HEK293 (cell line): ENCODE measurements around the gene SLC6A9.

Experiments
- CTCF ChIA-PET: fragments of 350-600 bp; formaldehyde crosslinking; extraction: SDS; loops from one replicate; lab custom pipeline; 2021; ENCODE audit warnings: antibody characterized with exemption; lab: Yijun Ruan, JAX
- POLR2A ChIA-PET: fragments of 300-600 bp; formaldehyde crosslinking; extraction: SDS; loops from one replicate; lab custom pipeline; 2020; ENCODE audit warnings: antibody characterized with exemption, inconsistent platforms; lab: Yijun Ruan, JAX
- H3K27ac ChIP-seq: fragments of 200-500 bp; sonication (Bioruptor generic); 2 replicates; pipeline ENCODE4 v1.5.1; 2014; ENCODE audit warnings: low read depth, low read length, control low read depth, inconsistent platforms; ENCODE audit errors: extremely low read depth
- H3K36me3 ChIP-seq, 2 experiments: fragments of 200-500 bp in 1 of 2; sonication (Bioruptor generic) in 1 of 2; 1 replicate in 1 of 2; 2 replicates in 1 of 2; pipeline ENCODE4 v1.5.1; 2014 to 2017; ENCODE audit warnings: inconsistent platforms in 2 of 2, low read length in 2 of 2; ENCODE audit not compliant: control insufficient read depth in 2 of 2, insufficient read depth in 1 of 2
- H3K4me1 ChIP-seq: fragments of 200-500 bp; sonication (Bioruptor generic); 2 replicates; pipeline ENCODE4 v1.5.1; 2014; ENCODE audit warnings: mild to moderate bottlenecking, low read length, inconsistent platforms; ENCODE audit not compliant: control insufficient read depth, insufficient read depth
- H3K4me3 ChIP-seq: 2 replicates; pipeline ENCODE4 v1.5.1; 2011; ENCODE audit warnings: low read depth, mild to moderate bottlenecking, control low read depth, low read length, moderate library complexity
- H3K9me3 ChIP-seq: fragments of 200-500 bp; sonication (Bioruptor generic); 2 replicates; pipeline ENCODE4 v1.5.1; 2014; ENCODE audit warnings: low read depth, low read length, inconsistent platforms; ENCODE audit not compliant: control insufficient read depth, insufficient read depth
- AEBP2 ChIP-seq: fragments of 450-650 bp; formaldehyde crosslinking; IDR thresholded peaks from 2 replicates; pipeline ENCODE4 v1.5.1; 2016; ENCODE audit warnings: missing biosample characterization, missing genetic modification characterization, borderline replicate concordance
- GLIS2 ChIP-seq: fragments of 450-650 bp; formaldehyde crosslinking; IDR thresholded peaks from 2 replicates; pipeline ENCODE4 v1.5.1; 2016; ENCODE audit warnings: missing biosample characterization, missing genetic modification characterization
- KLF1 ChIP-seq: fragments of 450-650 bp; formaldehyde crosslinking; IDR thresholded peaks from 2 replicates; pipeline ENCODE4 v1.5.1; 2016; ENCODE audit warnings: missing biosample characterization, missing genetic modification characterization
- ZBTB17 ChIP-seq: fragments of 450-650 bp; formaldehyde crosslinking; IDR thresholded peaks from 2 replicates; pipeline ENCODE4 v1.5.1; 2016; ENCODE audit warnings: missing biosample characterization, missing genetic modification characterization
- ZNF223 ChIP-seq: fragments of 450-650 bp; formaldehyde crosslinking; IDR thresholded peaks from 2 replicates; pipeline ENCODE4 v1.5.1; 2016; ENCODE audit warnings: missing biosample characterization, missing genetic modification characterization
- ZNF362 ChIP-seq: fragments of 450-650 bp; formaldehyde crosslinking; IDR thresholded peaks from 2 replicates; pipeline ENCODE4 v1.5.1; 2016; ENCODE audit warnings: missing biosample characterization, missing genetic modification characterization
- ZNF366 ChIP-seq: fragments of 450-650 bp; formaldehyde crosslinking; conservative IDR thresholded peaks from 2 replicates; pipeline ENCODE4 v1.5.1; 2016; ENCODE audit warnings: missing biosample characterization, missing genetic modification characterization
- ZNF37A ChIP-seq: fragments of 450-650 bp; IDR thresholded peaks from 2 replicates; pipeline ENCODE4 v1.5.1; 2018; ENCODE audit warnings: missing biosample characterization, missing genetic modification characterization
- ZNF391 ChIP-seq: fragments of 450-650 bp; formaldehyde crosslinking; IDR thresholded peaks from 2 replicates; pipeline ENCODE4 v1.5.1; 2016; ENCODE audit warnings: low read depth, missing biosample characterization, missing genetic modification characterization, borderline replicate concordance
- ZNF404 ChIP-seq: fragments of 450-650 bp; formaldehyde crosslinking; IDR thresholded peaks from 2 replicates; pipeline ENCODE4 v1.5.1; 2017; ENCODE audit warnings: missing biosample characterization, missing genetic modification characterization
- ZNF423 ChIP-seq: fragments of 450-650 bp; formaldehyde crosslinking; IDR thresholded peaks from 2 replicates; pipeline ENCODE4 v1.5.1; 2016; ENCODE audit warnings: missing biosample characterization, missing genetic modification characterization
- ZNF544 ChIP-seq: fragments of 450-650 bp; formaldehyde crosslinking; IDR thresholded peaks from 2 replicates; pipeline ENCODE4 v1.5.0; 2017; ENCODE audit warnings: missing biosample characterization, missing genetic modification characterization
- ZNF558 ChIP-seq: fragments of 450-650 bp; formaldehyde crosslinking; IDR thresholded peaks from 2 replicates; pipeline ENCODE4 v1.5.1; 2016; ENCODE audit warnings: missing biosample characterization, missing genetic modification characterization
- ZNF561 ChIP-seq: fragments of 450-650 bp; IDR thresholded peaks from 2 replicates; pipeline ENCODE4 v1.5.1; 2018; ENCODE audit warnings: missing biosample characterization, missing genetic modification characterization, borderline replicate concordance
- ZNF654 ChIP-seq: fragments of 450-650 bp; formaldehyde crosslinking; IDR thresholded peaks from 2 replicates; pipeline ENCODE4 v1.5.1; 2016; ENCODE audit warnings: low read depth, missing biosample characterization, missing genetic modification characterization
- ZNF704 ChIP-seq: fragments of 450-650 bp; formaldehyde crosslinking; IDR thresholded peaks from 2 replicates; pipeline ENCODE4 v1.5.1; 2016; ENCODE audit warnings: missing biosample characterization, missing genetic modification characterization
- ZNF830 ChIP-seq: fragments of 450-650 bp; IDR thresholded peaks from 2 replicates; pipeline ENCODE4 v1.5.0; 2018; ENCODE audit warnings: missing biosample characterization, missing genetic modification characterization, low read depth, mild to moderate bottlenecking, moderate library complexity
- ZSCAN30 ChIP-seq: fragments of 450-650 bp; IDR thresholded peaks from 2 replicates; pipeline ENCODE4 v1.5.1; 2018; ENCODE audit warnings: missing biosample characterization, mild to moderate bottlenecking, missing genetic modification characterization, moderate library complexity
- TF ChIP-seq, protein P1 (sequence below): fragments of 450-650 bp; formaldehyde crosslinking; optimal IDR thresholded peaks from 2 replicates; pipeline ENCODE3; 2016; ENCODE audit warnings: missing biosample characterization, mild to moderate bottlenecking, missing genetic modification characterization
- TF ChIP-seq, protein P2 (sequence below): fragments of 450-650 bp; formaldehyde crosslinking; IDR thresholded peaks from 2 replicates; pipeline ENCODE4 v1.5.1; 2017; ENCODE audit warnings: missing biosample characterization, missing genetic modification characterization
- TF ChIP-seq, protein P3 (sequence below): fragments of 450-650 bp; formaldehyde crosslinking; IDR thresholded peaks from 2 replicates; pipeline ENCODE4 v1.5.1; 2016; ENCODE audit warnings: missing biosample characterization, missing genetic modification characterization

Gene SLC6A9

GRCh38 chr1:44016041-44016889 is 15.0 kb downstream of the SLC6A9 start:
- ChIA-PET POLR2A (no interaction called here), CTCF (interaction anchor here (0.6 to 2.0 kb wide), 3 partner anchors 12 to 30 kb away, joined by 3 to 6 read pairs (median 4); no protein-coding TSS in a partner anchor)
- Histone ChIP-seq H3K9me3 (no peaks in the 10 kb centered on the region), H3K4me3 (no peak overlapping the region), H3K27ac (no peak overlapping the region), H3K4me1 (no peaks in the 10 kb centered on the region), H3K36me3 (no peaks in the 10 kb centered on the region)
- TF ChIP-seq ZNF544 (no peak), KLF1 (tag by site-specific recombination) (no peak), ZSCAN30 (no peak), ZNF654 (tag by site-specific recombination) (no peak), ZNF561 (tag by site-specific recombination) (no peak), ZNF558 (tag by site-specific recombination) (no peak), ZNF391 (tag by site-specific recombination) (no peak), ZNF223 (tag by site-specific recombination) (no peak), ZNF423 (tag by site-specific recombination) (no peak), AEBP2 (tag by site-specific recombination) (no peak), GLIS2 (tag by site-specific recombination) (no peak)
- TF ChIP-seq, protein P1, sequence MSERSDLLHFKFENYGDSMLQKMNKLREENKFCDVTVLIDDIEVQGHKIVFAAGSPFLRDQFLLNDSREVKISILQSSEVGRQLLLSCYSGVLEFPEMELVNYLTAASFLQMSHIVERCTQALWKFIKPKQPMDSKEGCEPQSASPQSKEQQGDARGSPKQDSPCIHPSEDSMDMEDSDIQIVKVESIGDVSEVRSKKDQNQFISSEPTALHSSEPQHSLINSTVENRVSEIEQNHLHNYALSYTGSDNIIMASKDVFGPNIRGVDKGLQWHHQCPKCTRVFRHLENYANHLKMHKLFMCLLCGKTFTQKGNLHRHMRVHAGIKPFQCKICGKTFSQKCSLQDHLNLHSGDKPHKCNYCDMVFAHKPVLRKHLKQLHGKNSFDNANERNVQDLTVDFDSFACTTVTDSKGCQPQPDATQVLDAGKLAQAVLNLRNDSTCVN (tag by site-specific recombination): no peak
- TF ChIP-seq, protein P2, sequence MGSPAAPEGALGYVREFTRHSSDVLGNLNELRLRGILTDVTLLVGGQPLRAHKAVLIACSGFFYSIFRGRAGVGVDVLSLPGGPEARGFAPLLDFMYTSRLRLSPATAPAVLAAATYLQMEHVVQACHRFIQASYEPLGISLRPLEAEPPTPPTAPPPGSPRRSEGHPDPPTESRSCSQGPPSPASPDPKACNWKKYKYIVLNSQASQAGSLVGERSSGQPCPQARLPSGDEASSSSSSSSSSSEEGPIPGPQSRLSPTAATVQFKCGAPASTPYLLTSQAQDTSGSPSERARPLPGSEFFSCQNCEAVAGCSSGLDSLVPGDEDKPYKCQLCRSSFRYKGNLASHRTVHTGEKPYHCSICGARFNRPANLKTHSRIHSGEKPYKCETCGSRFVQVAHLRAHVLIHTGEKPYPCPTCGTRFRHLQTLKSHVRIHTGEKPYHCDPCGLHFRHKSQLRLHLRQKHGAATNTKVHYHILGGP (tag by site-specific recombination): no peak
- TF ChIP-seq, protein P3, sequence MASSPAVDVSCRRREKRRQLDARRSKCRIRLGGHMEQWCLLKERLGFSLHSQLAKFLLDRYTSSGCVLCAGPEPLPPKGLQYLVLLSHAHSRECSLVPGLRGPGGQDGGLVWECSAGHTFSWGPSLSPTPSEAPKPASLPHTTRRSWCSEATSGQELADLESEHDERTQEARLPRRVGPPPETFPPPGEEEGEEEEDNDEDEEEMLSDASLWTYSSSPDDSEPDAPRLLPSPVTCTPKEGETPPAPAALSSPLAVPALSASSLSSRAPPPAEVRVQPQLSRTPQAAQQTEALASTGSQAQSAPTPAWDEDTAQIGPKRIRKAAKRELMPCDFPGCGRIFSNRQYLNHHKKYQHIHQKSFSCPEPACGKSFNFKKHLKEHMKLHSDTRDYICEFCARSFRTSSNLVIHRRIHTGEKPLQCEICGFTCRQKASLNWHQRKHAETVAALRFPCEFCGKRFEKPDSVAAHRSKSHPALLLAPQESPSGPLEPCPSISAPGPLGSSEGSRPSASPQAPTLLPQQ (tag by site-specific recombination): no peak

DNA sequence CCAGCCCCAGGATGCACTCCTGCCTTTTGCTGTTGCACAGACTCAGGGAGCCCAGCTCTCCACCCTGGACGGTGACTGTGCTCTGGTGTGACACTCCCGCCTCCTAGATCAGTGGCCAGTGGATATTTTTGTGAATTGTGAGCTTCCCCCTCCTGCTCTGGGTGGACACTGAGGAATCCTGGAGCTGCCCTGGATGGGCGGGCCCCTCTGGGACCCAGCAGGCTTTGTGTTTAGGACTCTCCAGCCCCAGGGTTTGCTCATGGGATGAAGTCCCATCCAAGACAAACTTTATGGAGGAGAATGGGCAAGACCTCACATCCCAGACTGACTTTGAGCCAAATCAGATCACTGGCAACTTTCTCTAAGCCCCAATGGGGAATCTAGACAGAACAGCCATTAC is 16.1 kb downstream of the SLC6A9 start:
- no peak overlapping the region for H3K4me3 ChIP-seq
- no peaks in the 10 kb centered on the region for H3K4me1 ChIP-seq
- H3K27ac ChIP-seq: no peak overlapping the region
- no peaks in the 10 kb centered on the region for H3K36me3 ChIP-seq
- POLR2A ChIA-PET: no interaction called here
- H3K9me3 ChIP-seq: no peaks in the 10 kb centered on the region
- CTCF ChIA-PET: interaction anchor here (0.7 to 3.4 kb wide), 5 partner anchors 9 to 485 kb away, joined by 3 to 20 read pairs (median 6); no protein-coding TSS in a partner anchor
- TF ChIP-seq ZNF366 (no peak), ZNF830 (tag by site-specific recombination) (no peak), ZNF362 (tag by site-specific recombination) (no peak), ZBTB17 (no peak), ZNF37A (tag by site-specific recombination) (no peak), ZNF704 (no peak), ZNF404 (tag by site-specific recombination) (no peak)
